CD1c-positive myeloid dendritic cell (primary cell): ENCODE data around the gene HNF1B.

Source experiments
- DNase-seq: peaks from one replicate; pipeline ENCODE4 v3.0.0-alpha.2; 2016; ENCODE audit errors: extremely low spot score

HNF1B gene

DNA sequence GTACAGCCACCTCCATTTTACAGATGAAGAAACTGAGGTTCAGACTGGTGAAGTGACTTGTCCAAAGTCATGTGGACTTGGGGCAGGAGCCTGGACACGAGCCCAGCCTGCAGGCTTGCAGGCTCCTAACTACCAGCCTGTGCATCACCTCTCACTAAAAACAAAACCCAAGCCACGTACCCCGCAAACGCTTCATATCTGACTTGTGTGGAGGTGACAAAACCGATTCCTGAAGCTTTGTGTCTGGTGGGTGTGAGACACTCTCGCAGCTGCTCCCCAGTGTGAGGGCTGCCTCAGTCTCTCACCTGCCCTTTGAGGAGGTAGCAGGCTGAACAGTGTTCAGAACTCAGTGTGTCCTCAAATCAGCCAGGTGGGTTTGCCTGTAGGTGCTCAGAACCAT lies 8.4 kb downstream of the HNF1B start:
- no peak for DNase-seq

GRCh38 chr17:37735165-37735564 lies 9.7 kb downstream of the HNF1B start:
- no peak for DNase-seq

GRCh38 chr17:37732316-37732715 lies 12.5 kb downstream of the HNF1B start:
- no peak for DNase-seq

DNA sequence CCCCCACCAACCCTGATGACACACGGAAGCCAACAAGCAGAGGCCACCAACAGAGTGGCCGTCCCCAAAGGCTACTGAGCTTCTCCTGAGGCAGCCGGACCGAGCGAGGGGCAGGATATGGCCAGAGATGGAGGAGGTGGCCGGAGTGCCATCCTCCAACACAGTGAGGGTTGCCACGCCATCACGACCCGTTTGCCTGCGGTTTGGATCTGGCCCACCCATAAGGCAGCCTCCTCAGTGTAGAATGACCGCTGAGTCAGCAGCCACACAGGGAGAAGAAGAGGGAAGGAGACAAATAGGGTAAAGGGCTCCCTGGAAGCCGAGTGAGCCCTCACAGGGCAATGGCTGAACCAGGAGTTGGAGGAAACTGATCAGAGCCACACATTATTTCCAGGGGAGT lies 13.8 kb downstream of the HNF1B start:
- no peak for DNase-seq

- no peak for DNase-seq
These were observed 15.0 kb downstream of the HNF1B start for GRCh38 chr17:37729905-37730304.

DNA sequence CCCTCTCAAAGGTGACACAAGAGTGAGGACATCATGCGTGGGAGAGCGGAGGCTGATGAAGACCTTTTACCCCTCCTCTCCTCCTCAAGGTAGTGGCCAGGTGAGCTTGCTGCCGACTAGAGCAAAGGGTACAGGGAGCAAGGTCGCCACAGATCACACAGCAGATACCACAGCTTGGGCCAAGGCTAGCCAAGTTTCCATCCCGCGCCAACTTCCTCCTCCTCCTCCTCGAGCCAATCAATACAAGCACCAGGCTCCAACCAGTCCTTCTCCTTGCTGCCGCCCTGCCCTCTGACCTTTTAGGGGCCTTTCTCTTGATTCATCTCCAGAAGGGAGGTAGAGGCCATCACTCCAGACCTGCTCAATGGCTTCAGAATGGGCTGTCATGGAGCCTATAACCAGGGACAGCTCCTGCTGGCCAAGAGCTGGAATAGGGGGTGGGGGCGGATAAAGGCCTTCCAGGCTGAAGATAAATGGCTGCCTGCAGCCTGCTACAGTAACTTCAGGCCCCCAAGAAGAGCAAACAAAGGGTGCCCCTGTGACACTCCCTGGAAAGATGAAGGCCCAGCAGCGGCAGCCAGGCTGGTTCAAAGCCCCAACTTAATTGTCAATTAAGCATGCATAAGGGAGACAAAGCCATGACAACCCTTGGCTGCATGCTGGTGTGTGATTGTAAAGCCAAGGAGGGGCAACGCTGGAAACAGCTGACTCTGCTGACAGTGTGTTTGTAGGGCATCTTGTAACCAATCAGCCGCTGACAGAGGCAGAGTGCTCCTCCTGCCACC lies 17.8 kb downstream of the HNF1B start:
- no peak for DNase-seq

DNA sequence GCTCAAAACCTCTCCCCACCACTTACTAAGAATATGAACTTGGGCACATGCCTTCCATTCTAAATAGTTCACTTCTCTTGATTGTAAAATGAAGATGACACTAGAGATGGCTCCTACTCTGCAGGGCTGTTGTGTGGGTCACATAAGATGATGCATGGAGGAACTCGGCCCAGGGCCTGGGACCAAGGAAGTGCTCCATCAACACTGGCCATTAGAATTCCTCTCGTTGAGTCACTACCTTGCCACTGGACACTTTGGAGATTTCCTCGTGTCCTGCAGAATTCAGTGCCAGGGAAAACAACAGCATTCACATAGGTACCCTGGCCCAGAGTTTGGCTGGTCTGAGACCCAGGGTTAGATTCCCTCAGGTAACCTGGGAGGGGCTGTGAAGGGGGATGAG lies 18.6 kb downstream of the HNF1B start:
- no peak for DNase-seq

- no peak for DNase-seq
These were observed 19.2 kb downstream of the HNF1B start for GRCh38 chr17:37725601-37726146.

GRCh38 chr17:37725021-37725595 lies 19.8 kb downstream of the HNF1B start:
- no peak for DNase-seq

GRCh38 chr17:37720989-37721388 lies 23.9 kb downstream of the HNF1B start:
- DNase-seq, result no peak

- no peak for DNase-seq
These were observed 25.0 kb downstream of the HNF1B start for GRCh38 chr17:37719866-37720265.

DNA sequence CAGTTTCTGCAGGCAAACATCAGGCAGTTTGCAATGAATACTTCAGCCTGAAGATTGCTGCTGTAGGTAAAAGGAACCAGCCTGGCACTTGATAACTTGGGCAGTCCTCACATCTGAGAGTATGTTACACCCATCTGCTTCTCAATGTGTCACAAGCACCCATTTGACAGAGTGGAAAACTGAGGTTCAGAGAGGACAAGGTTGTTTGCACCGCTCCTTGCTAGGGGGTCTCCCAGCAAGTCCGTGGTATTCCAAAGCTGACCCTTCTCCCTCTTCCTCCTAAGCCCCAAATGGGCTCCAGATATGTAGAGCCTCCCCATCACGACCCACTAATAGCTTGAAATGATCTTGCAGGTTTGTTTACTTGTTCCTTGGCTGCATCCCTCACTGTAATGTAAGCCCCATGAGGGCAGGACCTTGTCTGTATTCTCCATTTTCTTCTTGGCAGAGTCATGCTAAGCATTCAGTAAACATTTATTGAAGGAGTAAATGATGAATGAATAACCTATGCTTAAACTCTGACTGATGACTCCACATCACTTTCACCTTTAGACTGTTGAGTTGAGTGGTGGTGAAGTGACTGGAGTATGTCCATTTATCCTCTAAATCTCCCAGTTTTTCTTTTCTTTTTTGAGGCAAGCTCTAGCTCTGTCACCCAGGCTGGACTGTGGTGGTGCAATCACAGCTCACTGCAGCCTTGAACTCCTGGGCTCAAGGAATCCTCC lies 26.4 kb downstream of the HNF1B start:
- no peak for DNase-seq

DNA sequence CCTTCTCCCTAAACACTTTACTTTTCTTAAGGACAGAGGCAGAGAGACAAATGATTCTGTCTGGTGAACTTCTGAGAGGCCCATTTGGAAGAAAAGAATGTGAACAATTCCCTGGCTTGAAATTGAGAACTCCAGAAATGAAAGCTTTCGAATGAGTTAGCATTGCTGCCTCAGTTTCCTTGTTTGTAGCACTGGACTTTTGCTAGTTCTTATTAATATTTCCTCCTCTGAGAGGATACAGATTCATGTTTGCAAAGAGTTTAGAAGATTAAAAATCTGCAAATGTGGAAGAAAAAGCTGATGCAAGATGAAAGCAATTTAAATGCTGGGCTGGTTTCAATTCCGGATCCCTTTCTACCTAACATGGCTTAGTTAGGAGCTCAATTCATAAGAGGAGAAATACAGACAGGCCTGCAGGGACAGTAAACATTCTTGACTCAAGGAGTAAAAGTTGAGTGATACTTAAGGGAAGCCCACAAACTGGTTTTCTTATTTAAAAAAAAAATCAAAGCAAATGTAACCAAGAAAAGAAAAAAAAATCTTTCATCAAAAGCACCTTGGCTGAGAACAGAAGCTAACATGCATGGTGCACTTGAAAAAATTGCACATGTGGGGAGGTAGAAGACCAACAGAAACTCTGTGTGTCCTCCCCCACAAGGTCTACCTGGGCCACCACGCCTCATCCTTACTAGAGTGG lies 27.1 kb downstream of the HNF1B start:
- DNase-seq, result no peak

DNA sequence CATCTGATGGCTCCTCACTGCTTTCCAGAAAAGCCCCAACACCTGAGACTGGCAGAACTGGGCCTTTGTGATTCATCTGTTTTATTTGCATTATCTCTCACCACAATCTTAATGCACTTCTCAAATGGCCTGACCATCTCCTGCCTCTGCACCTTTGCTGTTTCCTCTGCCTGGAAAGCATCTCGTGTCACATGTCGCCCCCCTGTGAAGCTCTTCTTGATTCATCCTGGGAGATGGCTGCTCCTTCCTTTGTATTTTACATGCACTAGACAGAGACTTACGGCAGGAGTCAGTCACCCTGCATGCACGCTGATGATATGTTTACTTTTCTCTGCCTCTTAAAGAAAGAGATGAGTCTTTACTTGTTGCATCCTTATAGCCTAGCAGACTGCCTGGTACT lies 30.0 kb downstream of the HNF1B start:
- DNase-seq, result no peak

DNA sequence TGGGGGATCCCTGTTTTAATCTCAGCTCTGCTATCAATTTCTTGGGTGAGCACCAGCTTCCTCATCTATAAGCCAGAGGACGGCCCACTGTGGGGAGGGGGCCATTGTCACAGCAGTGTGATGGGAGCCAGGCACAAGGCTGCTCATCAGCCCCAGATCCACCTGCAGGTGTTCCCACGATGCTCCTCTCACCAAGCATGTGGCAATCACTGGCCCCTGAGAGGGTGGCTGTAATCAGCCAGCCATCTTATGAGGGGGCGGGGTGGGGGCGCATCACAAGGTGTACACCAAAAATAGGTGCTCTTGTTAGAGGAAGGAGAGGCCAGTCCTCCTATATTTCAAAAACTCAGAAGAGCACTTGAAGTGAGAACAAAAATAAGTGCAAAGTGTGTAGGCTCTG lies 31.2 kb downstream of the HNF1B start:
- no peak for DNase-seq

DNA sequence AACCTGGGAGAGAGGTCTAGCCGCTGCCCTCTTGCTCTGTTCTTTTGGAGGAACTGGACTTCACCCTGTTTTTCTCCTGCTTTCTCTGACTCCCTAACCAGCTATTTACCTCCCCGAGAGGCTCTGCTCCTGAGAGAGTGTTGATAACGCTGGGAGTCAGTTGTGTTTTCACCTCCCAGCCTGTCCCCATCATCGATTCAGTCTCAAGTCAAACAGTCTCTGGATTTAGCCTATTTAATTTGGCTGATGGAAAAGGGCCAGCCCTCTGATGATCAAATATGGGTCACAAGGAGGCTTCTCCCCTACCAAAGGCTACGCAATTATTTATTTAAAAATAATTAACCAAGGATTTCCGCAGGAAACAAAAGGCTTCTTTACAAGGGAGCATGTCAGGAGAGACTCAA lies 31.8 kb downstream of the HNF1B start:
- no peak for DNase-seq

GRCh38 chr17:37711113-37711512 lies 33.7 kb downstream of the HNF1B start:
- no peak for DNase-seq

GRCh38 chr17:37710344-37710886 lies 34.4 kb downstream of the HNF1B start:
- DNase-seq, result peak; percentile 72

- DNase-seq, result no peak
These were observed 36.1 kb downstream of the HNF1B start for GRCh38 chr17:37708616-37709212.

DNA sequence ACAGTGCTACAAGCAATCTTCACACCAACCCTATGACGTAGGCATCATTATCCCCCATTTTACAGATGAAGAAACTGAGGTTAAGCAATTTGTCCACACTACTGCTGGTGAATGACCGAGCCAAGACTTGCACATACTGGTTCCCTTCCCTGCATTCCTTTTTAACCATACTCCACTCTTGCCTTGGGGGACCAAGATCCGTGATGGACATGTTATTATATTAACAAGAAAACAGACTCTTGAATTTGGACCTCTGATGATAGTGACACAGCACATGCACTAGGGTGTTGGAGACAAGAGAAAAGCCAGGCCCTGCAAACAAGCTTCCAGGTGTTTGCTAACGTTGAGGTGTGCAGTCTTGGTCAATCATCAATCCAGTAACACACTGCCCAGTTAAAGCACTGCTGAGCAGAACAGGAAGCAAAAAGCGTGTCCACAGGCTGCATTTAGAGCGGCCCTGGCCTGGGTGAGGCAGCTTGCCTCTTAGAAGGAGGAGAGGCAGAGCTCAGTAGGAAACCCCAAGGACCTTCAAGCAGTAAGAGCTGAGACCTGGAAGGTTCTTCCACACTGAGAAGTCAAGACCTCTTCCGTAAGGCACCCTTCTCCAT lies 36.7 kb downstream of the HNF1B start:
- DNase-seq, result no peak

DNA sequence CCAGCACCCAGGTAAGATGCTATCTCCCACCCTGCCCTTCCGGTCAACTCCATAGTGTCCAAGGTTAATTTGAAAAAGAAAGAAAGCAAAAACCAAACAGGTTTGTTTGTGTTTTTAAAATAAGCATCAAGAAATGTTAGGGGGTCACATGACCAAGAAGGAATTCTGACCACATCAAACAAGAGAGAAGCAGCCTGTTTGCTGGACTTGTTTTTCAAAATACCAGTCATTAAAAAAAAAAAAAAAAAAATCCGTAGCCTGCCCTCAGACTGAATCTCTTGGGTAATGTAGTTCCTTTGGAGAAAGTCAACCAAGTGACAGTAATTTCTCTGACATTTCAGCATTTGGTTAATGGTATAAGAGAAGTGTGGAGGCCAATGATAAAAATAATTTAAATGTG lies 38.4 kb downstream of the HNF1B start:
- DNase-seq, result no peak
